Tibial nerve (tissue), 4 donors: ENCODE measurements around the gene TMEM225B. TPM values are rescaled to one million over a fixed set of nuclear protein-coding genes. Genes with fewer than 3 reads are reported as not detected.

ENCODE experiments used
- DNase-seq, 2 donors: peaks; one replicate each; pipeline ENCODE4 v3.0.0-alpha.2; 2019; ENCODE audit warnings: low spot score in 2 of 2
- H3K27ac ChIP-seq, 4 donors: fragments of 200-600 bp; sonication (generic) in 3 of 4; one replicate each; pipeline ENCODE4 v1.5.1; 2017 to 2019; ENCODE audit warnings: mild to moderate bottlenecking in 1 of 4
- H3K27me3 ChIP-seq, 2 donors: fragments of 200-600 bp; sonication (generic) in 1 of 2; one replicate each; pipeline versions ENCODE4 v1.5.1 to v1.6.0; 2017 to 2019
- H3K36me3 ChIP-seq, 3 donors: fragments of 200-600 bp; sonication (generic); one replicate each; pipeline ENCODE4 v1.5.1; 2018 to 2019
- H3K4me1 ChIP-seq, 4 donors: fragments of 200-600 bp; sonication (generic) in 3 of 4; one replicate each; pipeline ENCODE4 v1.5.1; 2017 to 2019
- H3K4me3 ChIP-seq, 4 donors: fragments of 200-600 bp; sonication (generic) in 3 of 4; one replicate each; pipeline ENCODE4 v1.5.1; 2017 to 2019; ENCODE audit warnings: mild to moderate bottlenecking in 1 of 4, moderate library complexity in 1 of 4
- H3K9me3 ChIP-seq, 4 donors: fragments of 200-600 bp; sonication (generic) in 3 of 4; one replicate each; pipeline ENCODE4 v1.5.1; 2017 to 2019
- CTCF ChIP-seq, 5 experiments: fragments of 200-600 bp in 3 of 5; fragments of 450-650 bp in 2 of 5; sonication (generic) in 3 of 5; IDR thresholded peaks; one replicate each; pipeline ENCODE4 v1.5.1; 2016 to 2019; ENCODE audit warnings: antibody characterized with exemption in 5 of 5, mild to moderate bottlenecking in 3 of 5, moderate library complexity in 2 of 5
- EP300 ChIP-seq, 2 donors: sonication (generic); formaldehyde crosslinking; IDR thresholded peaks; one replicate each; pipeline ENCODE4 v1.6.1; 2017; ENCODE audit warnings: antibody characterized with exemption in 2 of 2, mild to moderate bottlenecking in 1 of 2
- POLR2A ChIP-seq, 2 donors: fragments of 450-650 bp; IDR thresholded peaks; one replicate each; pipeline ENCODE4 v1.6.1; 2017; ENCODE audit warnings: antibody characterized with exemption in 2 of 2, mild to moderate bottlenecking in 2 of 2, moderate library complexity in 2 of 2
- WGBS, 2 donors: methylation state at CpG; one replicate each; pipeline ENCODE4 v1.1.5; 2018; 5-methylcytosine and 5-hydroxymethylcytosine counted together
- total RNA-seq, 4 donors: library from RNA; depleted of rRNA; stranded (reverse); fragments of >200 nt; gene quantifications; one replicate each; pipeline ENCODE4 v1.1.0, GENCODE V29; 2016

The TMEM225B gene
- total RNA-seq, 4 donors from 2014 or later, result 1.2 to 1.8 (median 1.5) TPM; not detected in 1

GRCh38 chr7:99607548-99607947 is 9.5 kb downstream of the TMEM225B start:
- Histone ChIP-seq H3K27me3 (no peaks in the 10 kb centered on the region), H3K4me3 (no peak overlapping the region), H3K27ac (no peak overlapping the region), H3K36me3 (peaks cover 0 to 10% (median 0%) of the 10 kb centered on the region in 3 donors), H3K4me1 (no peaks in the 10 kb centered on the region), H3K9me3 (no peaks in the 10 kb centered on the region)
- no peak for DNase-seq
- no peak for TF ChIP-seq EP300 (IDR thresholded peaks at IDR 0.05)
- no peak for TF ChIP-seq CTCF (IDR thresholded peaks at IDR 0.05)
- TF ChIP-seq POLR2A (IDR thresholded peaks at IDR 0.05), result no peak
- 74 to 76% methylated on average over 9 of the region's 9 CpGs for WGBS, 2 donors

- Histone ChIP-seq H3K4me3 (no peak overlapping the region), H3K9me3 (no peaks in the 10 kb centered on the region), H3K27me3 (no peaks in the 10 kb centered on the region), H3K27ac (no peak overlapping the region), H3K4me1 (peaks cover 0 to 24% (median 9%) of the 10 kb centered on the region in 4 donors), H3K36me3 (peaks cover 0 to 21% (median 0%) of the 10 kb centered on the region in 3 donors)
- 79 to 81% methylated on average over 3 of the region's 3 CpGs for WGBS, 2 donors
- no peak for DNase-seq
- TF ChIP-seq EP300 (IDR thresholded peaks at IDR 0.05) (no peak), POLR2A (IDR thresholded peaks at IDR 0.05) (no peak), CTCF (IDR thresholded peaks at IDR 0.05) (no peak)
These were observed 16.4 kb downstream of the TMEM225B start for GRCh38 chr7:99614495-99614894.

- WGBS, 2 donors, result 91 to 92% methylated on average over 5 of the region's 5 CpGs
- Histone ChIP-seq H3K27ac (peak overlapping the region in 3 of 4 donors; percentile 83 to 85 (median 84)), H3K9me3 (no peaks in the 10 kb centered on the region), H3K4me1 (peaks cover 0 to 24% (median 9%) of the 10 kb centered on the region in 4 donors), H3K36me3 (peaks cover 0 to 36% (median 3%) of the 10 kb centered on the region in 3 donors), H3K4me3 (peak overlapping the region; percentile 68 to 97 (median 90)), H3K27me3 (no peaks in the 10 kb centered on the region)
- TF ChIP-seq CTCF (IDR thresholded peaks at IDR 0.05) (no peak), POLR2A (IDR thresholded peaks at IDR 0.05) (no peak), EP300 (IDR thresholded peaks at IDR 0.05) (no peak)
- DNase-seq, result no peak
These were observed 17.9 kb downstream of the TMEM225B start for GRCh38 chr7:99615989-99616358.

GRCh38 chr7:99616359-99617191 is 18.5 kb downstream of the TMEM225B start, which contains the start of gene ZSCAN25:
ZSCAN25 (plus strand) TSS chr7:99616946; CDS start chr7:99619607, 2,661 bp downstream.
- peak within 1 kb of the TSS; percentile 40 to 85 (median 84) for H3K27ac ChIP-seq
- peak within 1 kb of the TSS; percentile 68 to 97 (median 90) for H3K4me3 ChIP-seq
- DNase-seq, result peak; percentile 45 to 79
- peaks cover 0 to 24% (median 9%) of the 10 kb centered on the region in 4 donors for H3K4me1 ChIP-seq
- peaks cover 3 to 37% (median 4%) of the 10 kb centered on the region in 3 donors for H3K36me3 ChIP-seq
- WGBS, 2 donors, result 1% methylated on average over 37 to 49 of the region's 60 CpGs
- TF ChIP-seq EP300 (IDR thresholded peaks at IDR 0.05), result peak; percentile 72 to 83
- TF ChIP-seq CTCF (IDR thresholded peaks at IDR 0.05), result peak in 1 of 5 experiments; percentile 19
- no peak for TF ChIP-seq POLR2A (IDR thresholded peaks at IDR 0.05)
- H3K9me3 ChIP-seq, result no peaks in the 10 kb centered on the region
- no peaks in the 10 kb centered on the region for H3K27me3 ChIP-seq

- 19 to 23% methylated on average over 16 to 21 of the region's 22 CpGs for WGBS, 2 donors
- peak overlapping the region; percentile 40 to 85 (median 84) for H3K27ac ChIP-seq
These were observed 19.2 kb downstream of the TMEM225B start for GRCh38 chr7:99617192-99617781.

More at GRCh38 chr7:99617192-99617781, 19.2 kb downstream of the TMEM225B start:
- Histone ChIP-seq H3K9me3 (no peaks in the 10 kb centered on the region), H3K36me3 (peaks cover 3 to 40% (median 7%) of the 10 kb centered on the region in 3 donors), H3K4me3 (peak overlapping the region; percentile 68 to 97 (median 90)), H3K4me1 (peaks cover 0 to 24% (median 9%) of the 10 kb centered on the region in 4 donors), H3K27me3 (no peaks in the 10 kb centered on the region)
- TF ChIP-seq POLR2A (IDR thresholded peaks at IDR 0.05) (no peak), CTCF (IDR thresholded peaks at IDR 0.05) (no peak)
- DNase-seq, result no peak
